Measurements from ENCODE around the gene FAT1.

DNA sequence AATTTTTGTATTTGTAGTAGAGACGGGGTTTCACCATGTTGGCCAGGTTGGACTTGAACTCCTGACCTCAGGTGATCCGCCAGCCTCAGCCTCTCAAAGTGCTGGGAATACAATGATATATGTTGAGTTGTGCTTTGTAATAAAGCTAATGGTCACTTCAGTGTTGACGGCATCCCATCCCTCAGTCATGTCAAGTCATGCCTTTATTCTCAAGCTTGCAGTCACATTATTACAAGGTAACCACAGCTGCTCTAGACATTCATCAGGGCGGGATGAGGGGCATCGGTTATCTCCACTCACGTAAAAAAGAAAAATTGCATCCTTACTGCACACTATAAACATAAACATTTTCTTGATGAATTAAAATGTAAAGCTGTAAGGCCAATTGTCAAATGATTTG lies 12.8 kb upstream of the FAT1 start:
- TF ChIP-seq FOXM1 (IDR thresholded peaks at IDR 0.05; ENCODE audit: borderline replicate concordance, low read depth) (no peak), EP300 (IDR thresholded peaks at IDR 0.05; ENCODE audit: borderline replicate concordance) (no peak), ZBTB7A (IDR thresholded peaks at IDR 0.05; ENCODE audit: low read depth) (no peak), RAD21 (IDR thresholded peaks at IDR 0.05; ENCODE audit: low read depth) (no peak)
